Trophoblast cell (in vitro differentiated cells and primary cell): ENCODE results near the gene MOGAT1.
"Not testable (repeated sequence)": the region's sequence is repeated elsewhere in the genome, so short reads cannot be mapped to it uniquely, and the experiment has no call there.

Source experiments
- DNase-seq, 2 donors: peaks; one replicate each; pipeline ENCODE4 v3.0.0-alpha.2; 2016
- H2AFZ ChIP-seq: 2 replicates; pipeline ENCODE4 v1.6.1; 2013; ENCODE audit warnings: low read length, moderate library complexity, mild to moderate bottlenecking; ENCODE audit not compliant: insufficient read depth, poor library complexity
- H2AK5ac ChIP-seq: 2 replicates; pipeline ENCODE4 v1.6.1; 2013; ENCODE audit warnings: mild to moderate bottlenecking, low read length
- H2BK120ac ChIP-seq: 2 replicates; pipeline ENCODE4 v1.6.1; 2013; ENCODE audit warnings: low read length, mild to moderate bottlenecking, moderate library complexity; ENCODE audit not compliant: insufficient read depth, poor library complexity
- H2BK12ac ChIP-seq: 2 replicates; pipeline ENCODE4 v1.6.1; 2013; ENCODE audit warnings: mild to moderate bottlenecking, low read length, moderate library complexity
- H2BK5ac ChIP-seq: 2 replicates; pipeline ENCODE4 v1.6.1; 2013; ENCODE audit warnings: low read length, low read depth, moderate library complexity, mild to moderate bottlenecking; ENCODE audit not compliant: poor library complexity
- H3K14ac ChIP-seq: 2 replicates; pipeline ENCODE4 v1.6.1; 2013; ENCODE audit warnings: mild to moderate bottlenecking, low read length
- H3K18ac ChIP-seq: 2 replicates; pipeline ENCODE4 v1.6.1; 2013; ENCODE audit warnings: mild to moderate bottlenecking, low read length
- H3K23ac ChIP-seq: 2 replicates; pipeline ENCODE4 v1.6.1; 2013; ENCODE audit warnings: low read length
- H3K27ac ChIP-seq: 2 replicates; pipeline ENCODE4 v1.5.1; 2013; ENCODE audit warnings: low read depth, mild to moderate bottlenecking, inconsistent platforms, low read length, moderate library complexity
- H3K27me3 ChIP-seq: 2 replicates; pipeline ENCODE4 v1.6.1; 2013; ENCODE audit warnings: inconsistent platforms, mild to moderate bottlenecking, low read length, moderate library complexity; ENCODE audit not compliant: insufficient read depth
- H3K36me3 ChIP-seq, 2 experiments: 1 replicate in 1 of 2; 2 replicates in 1 of 2; pipeline ENCODE4 v1.6.1; 2013; ENCODE audit warnings: low read length in 2 of 2, mild to moderate bottlenecking in 2 of 2, moderate library complexity in 1 of 2; ENCODE audit not compliant: insufficient read depth in 2 of 2, control insufficient read depth in 1 of 2
- H3K4ac ChIP-seq: 2 replicates; pipeline ENCODE4 v1.6.1; 2013; ENCODE audit warnings: low read depth, mild to moderate bottlenecking, low read length, moderate library complexity
- H3K4me1 ChIP-seq, 2 experiments: 1 replicate in 1 of 2; 2 replicates in 1 of 2; pipeline ENCODE4 v1.6.1; 2013; ENCODE audit warnings: low read length in 2 of 2, mild to moderate bottlenecking in 2 of 2, moderate library complexity in 1 of 2; ENCODE audit not compliant: insufficient read depth in 2 of 2, control insufficient read depth in 1 of 2
- H3K4me2 ChIP-seq: 2 replicates; pipeline ENCODE4 v1.6.1; 2013; ENCODE audit warnings: inconsistent platforms, mild to moderate bottlenecking, low read length, moderate library complexity
- H3K4me3 ChIP-seq: 2 replicates; pipeline ENCODE4 v1.5.1; 2013; ENCODE audit warnings: mild to moderate bottlenecking, low read depth, low read length, inconsistent platforms
- H3K79me1 ChIP-seq: one replicate; pipeline ENCODE4 v1.6.1; 2013; ENCODE audit warnings: low read length
- H3K79me2 ChIP-seq: 2 replicates; pipeline ENCODE4 v1.6.1; 2013; ENCODE audit warnings: low read length, mild to moderate bottlenecking; ENCODE audit not compliant: control insufficient read depth, insufficient read depth, poor library complexity
- H3K9ac ChIP-seq: 2 replicates; pipeline ENCODE4 v1.6.1; 2013; ENCODE audit warnings: mild to moderate bottlenecking, low read length
- H3K9me3 ChIP-seq: 2 replicates; pipeline ENCODE4 v1.6.1; 2013; ENCODE audit warnings: low read depth, mild to moderate bottlenecking, control low read depth, inconsistent platforms, low read length; ENCODE audit not compliant: insufficient read depth
- H4K12ac ChIP-seq: 2 replicates; pipeline ENCODE4 v1.6.1; 2013; ENCODE audit warnings: low read depth, mild to moderate bottlenecking, low read length, moderate library complexity
- H4K8ac ChIP-seq: 2 replicates; pipeline ENCODE4 v1.6.1; 2013; ENCODE audit warnings: low read depth, mild to moderate bottlenecking, low read length, moderate library complexity
- H4K91ac ChIP-seq: one replicate; pipeline ENCODE4 v1.6.1; 2013; ENCODE audit warnings: low read depth, mild to moderate bottlenecking, low read length, moderate library complexity
- WGBS: extraction: QIAGEN DNeasy Blood & Tissue Kit; methylation state at CpG from one replicate; pipeline ENCODE4 v1.1.7; 2013; ENCODE audit warnings: missing lambda C conversion rate; ENCODE audit not compliant: insufficient read length, insufficient coverage; ENCODE audit errors: extremely low coverage; 5-methylcytosine and 5-hydroxymethylcytosine counted together

Gene MOGAT1

DNA sequence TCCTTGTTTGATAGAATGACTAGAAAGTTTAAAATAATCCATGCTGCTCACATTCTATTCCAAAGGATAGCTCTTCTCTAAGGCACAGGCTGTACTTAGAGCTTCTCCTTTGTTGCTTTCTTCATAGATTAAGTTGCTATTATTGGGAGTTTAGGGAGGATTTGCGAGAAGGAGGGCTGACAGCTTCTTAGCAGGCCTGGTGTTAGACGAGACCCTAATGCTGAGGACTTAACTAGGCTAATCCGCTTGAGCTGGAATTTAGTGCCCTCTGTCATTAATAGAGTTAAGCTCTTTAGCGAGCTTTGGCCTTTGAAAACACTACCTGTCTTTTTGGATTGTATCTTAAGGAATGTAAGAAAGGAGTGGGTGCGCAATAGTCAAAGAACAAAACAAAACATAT lies 81.3 kb downstream of the MOGAT1 start:
- no peak overlapping the region for H3K23ac ChIP-seq
- H3K79me2 ChIP-seq: no peaks in the 10 kb centered on the region
- WGBS: no CpG with 5 or more reads among the region's 5 CpGs
- no peak overlapping the region for H2BK5ac ChIP-seq
- H3K27ac ChIP-seq: no peak overlapping the region
- H2BK120ac ChIP-seq: no peak overlapping the region
- H3K4me2 ChIP-seq: no peak overlapping the region
- H2AFZ ChIP-seq: no peak overlapping the region
- no peak overlapping the region for H4K12ac ChIP-seq
- no peak overlapping the region for H2AK5ac ChIP-seq
- H3K14ac ChIP-seq: no peak overlapping the region
- no peak overlapping the region for H3K9ac ChIP-seq
- H3K9me3 ChIP-seq: no peaks in the 10 kb centered on the region
- H2BK12ac ChIP-seq: no peak overlapping the region
- H3K4me3 ChIP-seq: no peak overlapping the region
- no peaks in the 10 kb centered on the region for H3K27me3 ChIP-seq
- no peak overlapping the region for H3K4ac ChIP-seq
- H3K4me1 ChIP-seq: peaks cover 4 to 10% of the 10 kb centered on the region in 2 experiments
- H4K8ac ChIP-seq: no peak overlapping the region
- no peak for DNase-seq
- peaks cover 3% of the 10 kb centered on the region for H3K79me1 ChIP-seq
- no peak overlapping the region for H4K91ac ChIP-seq
- no peak overlapping the region for H3K18ac ChIP-seq
- no peaks in the 10 kb centered on the region for H3K36me3 ChIP-seq

DNA sequence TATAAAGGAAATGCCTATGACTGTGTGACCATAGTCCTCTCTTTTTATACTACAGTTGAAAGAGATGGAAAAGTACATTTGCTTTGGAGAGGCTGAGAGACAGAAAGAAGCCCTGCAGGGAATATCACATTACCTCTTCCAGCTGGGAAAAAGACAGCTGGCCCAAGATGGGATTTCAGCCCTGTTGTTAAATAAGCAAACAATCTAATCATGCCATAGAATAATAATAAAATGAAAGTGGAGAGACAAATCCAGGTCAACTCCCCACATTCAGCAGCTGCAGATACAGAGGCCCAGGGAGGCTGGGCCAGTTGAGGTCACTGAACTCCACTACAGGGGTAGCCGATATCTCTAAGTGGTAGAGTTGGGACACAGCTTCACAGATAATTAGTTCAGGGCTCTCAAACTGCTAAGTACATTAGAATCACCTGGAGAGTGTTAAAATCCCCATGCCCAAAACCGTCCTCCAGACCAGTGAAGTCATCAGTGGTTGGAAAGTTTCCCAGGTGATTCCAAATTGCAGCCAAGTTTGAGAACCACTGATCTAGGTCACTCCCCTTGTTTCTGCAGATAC lies 81.9 kb downstream of the MOGAT1 start:
- H2AFZ ChIP-seq: no peak overlapping the region
- no peak overlapping the region for H3K27ac ChIP-seq
- no CpG with 5 or more reads among the region's 2 CpGs for WGBS
- no peak overlapping the region for H2BK12ac ChIP-seq
- H4K8ac ChIP-seq: no peak overlapping the region
- H2AK5ac ChIP-seq: no peak overlapping the region
- H3K14ac ChIP-seq: no peak overlapping the region
- H3K9me3 ChIP-seq: no peaks in the 10 kb centered on the region
- no peak overlapping the region for H3K9ac ChIP-seq
- H3K4me3 ChIP-seq: no peak overlapping the region
- H3K79me1 ChIP-seq: peaks cover 3% of the 10 kb centered on the region
- H3K18ac ChIP-seq: no peak overlapping the region
- H4K91ac ChIP-seq: no peak overlapping the region
- no peak overlapping the region for H2BK120ac ChIP-seq
- no peaks in the 10 kb centered on the region for H3K27me3 ChIP-seq
- H3K23ac ChIP-seq: no peak overlapping the region
- H3K4me1 ChIP-seq: peaks cover 4 to 10% of the 10 kb centered on the region in 2 experiments
- no peak overlapping the region for H3K4ac ChIP-seq
- DNase-seq: no peak
- H4K12ac ChIP-seq: no peak overlapping the region
- no peak overlapping the region for H3K4me2 ChIP-seq
- H2BK5ac ChIP-seq: no peak overlapping the region
- H3K79me2 ChIP-seq: no peaks in the 10 kb centered on the region
- no peaks in the 10 kb centered on the region for H3K36me3 ChIP-seq

DNA sequence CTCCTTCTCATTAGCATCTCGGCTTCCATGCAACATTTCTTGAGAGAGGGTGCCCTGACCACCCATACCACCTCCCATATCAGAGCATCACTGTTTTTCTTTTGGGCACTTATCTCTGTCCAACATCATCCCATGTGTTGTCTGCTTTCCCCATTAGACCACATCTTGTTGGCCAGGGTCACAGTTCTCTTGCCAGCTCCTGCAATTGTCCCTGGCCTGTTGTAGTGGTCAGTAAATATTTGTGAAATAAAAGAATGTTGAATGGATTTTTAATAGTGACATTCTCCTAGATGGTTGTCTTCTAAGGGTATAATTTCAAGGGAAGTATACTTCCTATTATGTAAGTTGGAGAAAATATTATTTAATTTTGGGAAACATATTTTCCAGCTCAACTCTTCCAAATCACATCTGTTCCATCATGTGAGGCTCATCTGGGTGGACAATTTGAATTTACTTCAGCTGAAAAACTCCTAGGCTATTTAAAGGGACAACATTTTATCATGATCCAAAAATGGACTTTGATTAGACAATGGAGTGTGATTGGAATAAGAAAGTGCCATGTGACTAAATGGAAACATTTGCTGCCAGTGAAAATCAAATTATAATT lies 83.0 kb downstream of the MOGAT1 start:
- Histone ChIP-seq H3K9ac (no peak overlapping the region), H3K14ac (no peak overlapping the region), H3K4me2 (no peak overlapping the region), H3K4me3 (no peak overlapping the region), H4K8ac (no peak overlapping the region), H3K9me3 (no peaks in the 10 kb centered on the region), H3K23ac (no peak overlapping the region), H2BK5ac (no peak overlapping the region), H3K36me3 (no peaks in the 10 kb centered on the region), H2BK120ac (no peak overlapping the region), H2AFZ (no peak overlapping the region), H3K4me1 (peaks cover 4 to 10% of the 10 kb centered on the region in 2 experiments), H4K12ac (no peak overlapping the region), H3K4ac (no peak overlapping the region), H3K79me1 (peaks cover 3% of the 10 kb centered on the region), H3K79me2 (no peaks in the 10 kb centered on the region), H3K18ac (no peak overlapping the region), H3K27ac (no peak overlapping the region), H3K27me3 (no peaks in the 10 kb centered on the region), H4K91ac (no peak overlapping the region), H2BK12ac (no peak overlapping the region), H2AK5ac (no peak overlapping the region)
- WGBS: no CpG with 5 or more reads among the region's 1 CpG
- DNase-seq: no peak

DNA sequence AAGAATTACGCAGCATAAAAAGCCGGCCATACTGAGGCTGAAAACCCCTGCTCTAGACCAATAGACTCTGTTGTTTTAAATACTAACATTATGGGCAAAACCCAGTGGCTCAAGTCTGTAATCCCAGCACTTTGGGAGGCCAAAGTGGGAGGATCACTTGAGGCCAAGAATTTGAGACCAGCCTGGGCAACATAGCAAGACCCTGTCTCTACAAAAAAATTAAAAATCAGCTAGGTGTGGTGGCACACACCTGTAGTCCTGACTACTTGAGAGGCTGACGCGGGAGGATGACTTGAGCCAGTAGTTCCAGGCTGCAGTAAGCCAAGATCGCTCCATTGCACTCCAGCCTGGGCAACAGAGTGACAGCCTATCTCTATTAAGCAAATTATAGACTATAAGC lies 84.1 kb downstream of the MOGAT1 start:
- not testable (repeated sequence) for H3K14ac ChIP-seq, H3K79me2 ChIP-seq, H3K79me1 ChIP-seq, H2AFZ ChIP-seq, H4K12ac ChIP-seq, H3K9ac ChIP-seq, H4K8ac ChIP-seq, H3K27me3 ChIP-seq, H2BK5ac ChIP-seq, DNase-seq, H2BK12ac ChIP-seq, H3K23ac ChIP-seq, H2AK5ac ChIP-seq, H3K27ac ChIP-seq, H3K4ac ChIP-seq, H3K4me3 ChIP-seq, H3K9me3 ChIP-seq, H3K18ac ChIP-seq, H3K4me2 ChIP-seq, H4K91ac ChIP-seq, H2BK120ac ChIP-seq, H3K36me3 ChIP-seq
- no CpG with 5 or more reads among the region's 5 CpGs for WGBS
- H3K4me1 ChIP-seq: peaks cover 4 to 10% of the 10 kb centered on the region in 2 experiments
